Measurements from ENCODE around the gene ACSL5. TPM values are rescaled to one million over a fixed set of nuclear protein-coding genes. Genes with fewer than 3 reads are reported as not detected.

Gene ACSL5, protein sequence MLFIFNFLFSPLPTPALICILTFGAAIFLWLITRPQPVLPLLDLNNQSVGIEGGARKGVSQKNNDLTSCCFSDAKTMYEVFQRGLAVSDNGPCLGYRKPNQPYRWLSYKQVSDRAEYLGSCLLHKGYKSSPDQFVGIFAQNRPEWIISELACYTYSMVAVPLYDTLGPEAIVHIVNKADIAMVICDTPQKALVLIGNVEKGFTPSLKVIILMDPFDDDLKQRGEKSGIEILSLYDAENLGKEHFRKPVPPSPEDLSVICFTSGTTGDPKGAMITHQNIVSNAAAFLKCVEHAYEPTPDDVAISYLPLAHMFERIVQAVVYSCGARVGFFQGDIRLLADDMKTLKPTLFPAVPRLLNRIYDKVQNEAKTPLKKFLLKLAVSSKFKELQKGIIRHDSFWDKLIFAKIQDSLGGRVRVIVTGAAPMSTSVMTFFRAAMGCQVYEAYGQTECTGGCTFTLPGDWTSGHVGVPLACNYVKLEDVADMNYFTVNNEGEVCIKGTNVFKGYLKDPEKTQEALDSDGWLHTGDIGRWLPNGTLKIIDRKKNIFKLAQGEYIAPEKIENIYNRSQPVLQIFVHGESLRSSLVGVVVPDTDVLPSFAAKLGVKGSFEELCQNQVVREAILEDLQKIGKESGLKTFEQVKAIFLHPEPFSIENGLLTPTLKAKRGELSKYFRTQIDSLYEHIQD
- 10 to 100 TPM in 6 of 7 donors, 1 to 10 TPM in 1; 7.9 to 34.2 (median 20.6) TPM for total RNA-seq
- 10 to 100 TPM; 10.8 to 29.4 TPM for polyA plus RNA-seq
- long read RNA-seq, donor 1, transcript ACSL5-203 (21 exons, 3,353 nt): major isoform, 23 of 54 reads
- long read RNA-seq, donor 1, partial matches to known transcripts: 21 of 54 reads
- long read RNA-seq, donor 1, other reads (novel, unspliced or antisense): 6 of 54 reads
- long read RNA-seq, donor 2: 0 reads
- long read RNA-seq, donor 3, transcript ACSL5-203 (21 exons, 3,353 nt): major isoform, 35 of 53 reads
- long read RNA-seq, donor 3, partial matches to known transcripts: 8 of 53 reads
- long read RNA-seq, donor 3, other reads (novel, unspliced or antisense): 5 of 53 reads

DNA sequence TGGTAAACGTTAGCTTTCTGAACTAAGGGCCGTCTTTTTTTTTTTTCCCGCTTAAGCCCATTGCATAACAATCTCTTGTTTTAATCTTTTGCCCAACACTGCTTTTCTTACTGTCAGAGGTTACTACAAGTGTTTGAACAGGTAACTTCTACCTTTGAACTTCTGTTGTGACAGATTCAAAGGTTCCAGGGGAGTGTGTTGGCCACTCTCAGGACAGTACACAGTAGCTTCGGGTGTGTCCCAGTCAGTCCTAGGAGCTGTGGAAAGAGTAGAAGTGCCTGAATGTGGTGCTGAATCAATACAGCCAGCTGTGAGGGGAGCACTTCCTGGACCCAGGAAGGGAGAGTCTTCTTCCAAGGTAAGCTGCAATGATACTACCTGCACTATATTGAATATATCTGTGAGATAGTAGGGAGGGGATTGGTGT, at the start of gene ACSL5:
ACSL5 (plus strand) TSS at position 205 of the 427 bp plus-strand sequence. CDS start 20,831 bp downstream, outside the sequence.
- no peak for DNase-seq
- no peak within 1 kb of the TSS for H3K4me3 ChIP-seq
- no peaks in the 10 kb centered on the region for H3K27me3 ChIP-seq
- intact Hi-C loops (cut with DNase I): no loop called here
- H3K9me3 ChIP-seq: no peaks in the 10 kb centered on the region
- 69 to 84% (median 79%) methylated on average over 4 of the region's 4 CpGs for WGBS, 3 donors
- H3K36me3 ChIP-seq: no peaks in the 10 kb centered on the region
- peaks cover 11% of the 10 kb centered on the region for H3K4me1 ChIP-seq (ENCODE audit: insufficient read depth)
- TF ChIP-seq POLR2A (IDR thresholded peaks at IDR 0.05) (no peak), EP300 (IDR thresholded peaks at IDR 0.05) (no peak)
- TF ChIP-seq, protein P1, sequence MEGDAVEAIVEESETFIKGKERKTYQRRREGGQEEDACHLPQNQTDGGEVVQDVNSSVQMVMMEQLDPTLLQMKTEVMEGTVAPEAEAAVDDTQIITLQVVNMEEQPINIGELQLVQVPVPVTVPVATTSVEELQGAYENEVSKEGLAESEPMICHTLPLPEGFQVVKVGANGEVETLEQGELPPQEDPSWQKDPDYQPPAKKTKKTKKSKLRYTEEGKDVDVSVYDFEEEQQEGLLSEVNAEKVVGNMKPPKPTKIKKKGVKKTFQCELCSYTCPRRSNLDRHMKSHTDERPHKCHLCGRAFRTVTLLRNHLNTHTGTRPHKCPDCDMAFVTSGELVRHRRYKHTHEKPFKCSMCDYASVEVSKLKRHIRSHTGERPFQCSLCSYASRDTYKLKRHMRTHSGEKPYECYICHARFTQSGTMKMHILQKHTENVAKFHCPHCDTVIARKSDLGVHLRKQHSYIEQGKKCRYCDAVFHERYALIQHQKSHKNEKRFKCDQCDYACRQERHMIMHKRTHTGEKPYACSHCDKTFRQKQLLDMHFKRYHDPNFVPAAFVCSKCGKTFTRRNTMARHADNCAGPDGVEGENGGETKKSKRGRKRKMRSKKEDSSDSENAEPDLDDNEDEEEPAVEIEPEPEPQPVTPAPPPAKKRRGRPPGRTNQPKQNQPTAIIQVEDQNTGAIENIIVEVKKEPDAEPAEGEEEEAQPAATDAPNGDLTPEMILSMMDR (IDR thresholded peaks at IDR 0.05): no peak
- no peak within 1 kb of the TSS for H3K27ac ChIP-seq

DNA sequence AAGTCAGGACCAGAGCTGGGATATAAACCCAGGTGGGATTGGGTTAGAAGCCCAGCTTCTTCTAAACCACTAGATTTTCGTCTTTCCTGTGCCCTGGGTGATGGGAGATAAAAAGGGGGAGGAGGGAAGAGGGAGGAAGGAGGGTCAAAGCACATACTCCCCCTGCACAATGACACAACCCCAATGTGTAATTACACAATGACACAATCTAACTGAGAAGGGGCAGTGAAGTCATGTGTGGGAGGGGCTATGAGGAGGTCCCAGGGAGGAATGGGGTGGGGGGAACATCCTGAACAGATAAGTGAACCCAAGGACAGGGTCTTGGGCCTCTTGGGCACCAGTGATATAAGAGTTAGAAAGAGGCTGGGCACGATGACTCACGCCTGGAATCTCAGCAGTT, 46.2 kb upstream of the ACSL5 start:
- Histone ChIP-seq H3K36me3 (no peaks in the 10 kb centered on the region), H3K9me3 (no peaks in the 10 kb centered on the region), H3K4me3 (no peak overlapping the region), H3K27ac (no peak overlapping the region), H3K27me3 (no peaks in the 10 kb centered on the region), H3K4me1 (ENCODE audit: insufficient read depth) (no peaks in the 10 kb centered on the region)
- no peak for DNase-seq
- intact Hi-C loops (cut with DNase I): no loop called here
- TF ChIP-seq POLR2A (IDR thresholded peaks at IDR 0.05) (no peak), EP300 (IDR thresholded peaks at IDR 0.05) (no peak)
- TF ChIP-seq, protein P1 (IDR thresholded peaks at IDR 0.05): no peak
- whole genome bisulfite sequencing, 3 donors: 65 to 82% (median 81%) methylated on average over 3 of the region's 3 CpGs

DNA sequence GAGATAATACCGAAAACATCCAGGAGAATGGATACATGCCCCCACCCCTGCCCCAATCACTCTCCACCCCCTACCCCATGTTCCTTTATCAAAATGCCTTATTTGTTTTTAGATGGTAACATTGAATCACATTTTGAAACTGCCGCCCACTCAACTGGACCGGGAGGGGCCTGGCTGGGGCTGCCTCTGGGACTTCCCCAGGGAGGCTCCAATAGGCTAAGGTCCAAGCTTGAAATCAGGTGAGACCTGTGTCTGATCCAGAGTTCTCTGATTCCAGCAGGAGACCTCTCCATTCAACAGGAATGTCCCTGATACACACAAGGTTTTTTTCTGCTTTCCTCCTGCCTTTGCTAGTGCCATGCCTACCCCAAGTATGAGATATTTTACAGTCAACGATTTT, 43.8 kb upstream of the ACSL5 start:
- intact Hi-C loops (cut with DNase I): no loop called here

More for the DNA sequence above, 43.8 kb upstream of the ACSL5 start:
- no peak for DNase-seq
- Histone ChIP-seq H3K36me3 (no peaks in the 10 kb centered on the region), H3K27ac (no peak overlapping the region), H3K4me1 (ENCODE audit: insufficient read depth) (no peaks in the 10 kb centered on the region), H3K4me3 (no peak overlapping the region), H3K27me3 (no peaks in the 10 kb centered on the region), H3K9me3 (no peaks in the 10 kb centered on the region)
- WGBS, 3 donors: 44 to 62% (median 44%) methylated on average over 4 of the region's 4 CpGs
- TF ChIP-seq, protein P1 (IDR thresholded peaks at IDR 0.05): no peak
- TF ChIP-seq EP300 (IDR thresholded peaks at IDR 0.05) (no peak), POLR2A (IDR thresholded peaks at IDR 0.05) (no peak)
